Cardiac septum (tissue), 1 donor: ENCODE results near the gene MITF. TPM values are rescaled to one million over a fixed set of nuclear protein-coding genes. Genes with fewer than 3 reads are reported as not detected.

Experiments used
- DNase-seq: peaks from one replicate; pipeline ENCODE4 v3.0.0-alpha.2; 2020; ENCODE audit warnings: low spot score
- intact Hi-C: fragments of 100-400 bp; cut with DNase I; formaldehyde crosslinking; loops from one replicate; pipeline ENCODE4 v1.14.0; 2022
- total RNA-seq: library from RNA; stranded (reverse); fragmentation: NEBNext Ultra II Directional; extraction: Animal tissue kit (Norgen Biotek cat#: 25700); gene quantifications from one replicate; pipeline ENCODE4 v1.2.1, GENCODE V29; 2021
- donor health status: DM: no; HTN: no; CAD: no.

The MITF gene
- total RNA-seq, 1 donor from 2014 or later: 97.6 TPM

DNA sequence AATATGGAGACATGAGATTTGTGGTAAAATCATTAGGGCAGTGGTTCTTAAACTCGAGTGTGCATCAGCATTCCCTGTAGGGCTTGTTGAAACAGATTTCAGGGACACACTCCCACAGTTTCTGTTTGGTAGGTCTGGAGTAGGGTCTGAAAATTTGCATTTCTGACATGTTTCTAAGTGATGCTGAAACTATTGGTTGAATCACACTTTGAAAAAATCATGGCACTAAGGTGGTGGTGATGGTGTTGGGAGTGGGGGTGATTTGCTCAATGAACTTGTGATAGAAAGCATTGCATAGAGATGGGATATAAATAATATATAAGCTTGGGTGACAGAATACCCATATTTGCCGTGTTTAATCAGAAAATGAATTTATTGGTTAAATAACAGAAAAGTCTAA is 11.3 kb downstream of the MITF start:
- intact Hi-C loops: no loop called here
- no peak for DNase-seq

DNA sequence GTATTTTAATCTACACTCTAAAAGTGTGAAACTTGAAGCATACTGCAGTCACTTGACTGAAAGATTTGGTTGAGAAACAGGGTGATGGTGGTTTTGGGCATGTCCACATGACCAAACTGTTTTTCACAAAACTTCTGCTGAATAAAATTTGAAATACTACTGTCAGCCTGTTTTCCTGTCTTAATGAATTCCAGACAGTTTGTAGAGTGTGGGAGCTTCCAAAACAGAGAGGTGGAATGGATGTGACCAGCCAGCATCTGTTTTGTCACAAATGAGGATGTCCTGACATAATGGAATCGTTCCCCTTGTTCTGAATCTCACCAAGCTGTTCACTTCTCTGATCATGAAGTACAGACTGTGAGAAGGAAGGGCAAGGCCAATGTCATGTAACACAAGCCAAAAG is 11.8 kb downstream of the MITF start:
- DNase-seq: no peak
- intact Hi-C loops: no loop called here

DNA sequence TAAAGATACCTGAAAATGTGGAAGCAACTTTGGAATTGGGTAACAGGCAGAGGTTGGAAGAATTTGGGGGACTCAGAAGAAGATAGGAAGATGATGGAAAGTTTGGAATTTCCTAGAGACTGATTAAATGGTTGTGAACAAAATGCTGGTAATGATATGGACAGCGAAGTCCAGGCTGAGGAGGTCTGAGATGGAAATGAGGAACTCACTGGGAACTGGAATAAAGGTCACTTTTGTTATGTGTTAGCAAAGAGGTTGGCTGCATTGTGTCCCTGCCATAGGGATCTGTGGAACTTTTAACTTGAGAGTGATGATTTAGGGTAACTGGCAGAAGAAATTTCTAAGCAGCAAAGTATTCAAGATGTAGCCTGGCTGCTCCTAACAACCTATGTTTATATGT is 13.0 kb downstream of the MITF start:
- intact Hi-C loops: no loop called here
- DNase-seq: no peak

GRCh38 chr3:69753179-69753775 is 14.0 kb downstream of the MITF start:
- no peak for DNase-seq
- intact Hi-C loops: no loop called here

DNA sequence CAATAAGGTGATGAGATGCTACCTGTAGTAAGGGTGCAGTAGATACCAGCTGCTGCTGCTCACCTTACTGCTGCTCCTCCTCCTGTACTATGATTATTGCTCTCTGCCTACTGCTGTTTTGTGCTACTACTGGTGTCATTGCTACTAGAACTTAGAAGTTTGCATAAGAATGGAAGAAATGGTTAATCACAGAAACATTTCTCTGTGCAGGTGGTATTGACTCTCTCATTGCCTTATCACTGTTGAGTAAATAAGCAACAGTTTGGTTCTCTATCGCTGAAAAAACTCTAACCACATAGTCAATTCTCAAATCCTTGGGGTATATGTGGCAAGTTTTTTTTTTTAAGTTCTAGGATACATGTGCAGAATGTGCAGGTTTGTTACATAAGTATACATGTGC is 16.5 kb downstream of the MITF start:
- intact Hi-C loops: no loop called here
- no peak for DNase-seq

- intact Hi-C loops: no loop called here
- no peak for DNase-seq
Measured at GRCh38 chr3:69761896-69762767, 22.9 kb downstream of the MITF start.

DNA sequence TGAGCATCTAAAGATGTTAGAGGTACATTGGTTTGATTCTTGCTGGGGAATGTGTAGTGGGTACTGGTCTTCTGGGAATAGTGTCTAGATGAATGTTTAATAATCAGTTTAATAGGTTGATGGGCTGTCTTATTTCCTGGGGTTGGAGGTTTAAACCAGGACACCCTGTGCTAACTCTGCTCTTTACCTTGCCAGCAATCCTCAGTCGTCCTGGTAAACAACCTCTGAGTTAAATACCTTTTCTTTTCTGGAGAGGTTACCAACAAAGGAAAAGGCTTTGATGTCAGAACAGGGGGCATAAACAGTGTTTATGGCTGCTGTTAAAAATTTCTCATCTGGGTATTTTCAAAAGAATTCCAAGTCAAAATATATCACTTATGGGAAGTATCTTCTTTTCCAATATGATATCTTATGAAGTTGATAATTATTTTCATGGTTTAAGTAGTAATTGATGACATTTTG is 23.5 kb downstream of the MITF start:
- intact Hi-C loops: no loop called here
- no peak for DNase-seq

- intact Hi-C loops: no loop called here
- DNase-seq: no peak
Measured at GRCh38 chr3:69763458-69763857, 24.2 kb downstream of the MITF start.

- intact Hi-C loops: no loop called here
- no peak for DNase-seq
Measured at GRCh38 chr3:69764121-69764741, 25.0 kb downstream of the MITF start.

DNA sequence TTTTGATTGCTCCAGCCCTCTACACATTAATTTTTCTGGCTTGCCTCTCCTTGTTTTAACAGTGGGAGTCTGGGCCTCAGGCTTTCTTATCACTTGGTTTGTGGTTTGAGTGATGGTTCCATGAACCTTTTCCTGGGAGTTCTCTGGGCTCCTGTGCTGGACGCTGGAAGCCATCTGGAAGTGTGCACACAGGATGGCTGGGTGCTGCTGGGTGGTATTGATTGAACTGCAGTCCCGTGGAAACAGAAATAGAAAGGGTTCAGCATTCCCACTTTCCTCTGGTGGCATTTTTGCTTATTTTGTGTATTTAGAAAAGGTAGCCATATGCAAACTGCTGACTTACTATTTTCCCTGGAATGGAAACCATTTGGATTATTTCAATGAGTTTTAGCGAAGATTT is 25.6 kb downstream of the MITF start:
- intact Hi-C loops: no loop called here

GRCh38 chr3:69766638-69767037 is 27.4 kb downstream of the MITF start:
- intact Hi-C loops: no loop called here
- DNase-seq: no peak

More for the DNA sequence above, 25.6 kb downstream of the MITF start:
- no peak for DNase-seq

- DNase-seq: peak; percentile 85
- intact Hi-C loops: no loop called here
Measured at GRCh38 chr3:69767571-69767970, 28.3 kb downstream of the MITF start.

DNA sequence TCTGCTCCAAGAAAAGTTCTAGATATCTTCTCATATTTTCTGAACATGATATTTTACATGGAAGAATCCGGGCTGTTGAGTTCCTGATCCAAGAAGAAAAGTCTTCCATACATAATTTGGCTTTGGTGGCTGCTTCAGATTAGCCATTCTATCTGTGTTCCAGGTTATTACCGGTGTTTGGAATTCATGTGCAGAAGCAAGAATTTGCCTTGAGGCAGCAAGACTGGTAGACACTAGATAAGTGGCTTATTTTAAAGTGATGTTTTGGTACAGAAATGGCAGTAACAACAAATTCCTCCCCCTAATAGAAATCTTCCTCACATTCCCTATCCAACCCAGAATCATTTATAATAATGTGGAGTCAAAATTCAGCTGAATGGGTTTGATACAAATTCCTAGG is 29.2 kb downstream of the MITF start:
- DNase-seq: no peak
- intact Hi-C loops: no loop called here

DNA sequence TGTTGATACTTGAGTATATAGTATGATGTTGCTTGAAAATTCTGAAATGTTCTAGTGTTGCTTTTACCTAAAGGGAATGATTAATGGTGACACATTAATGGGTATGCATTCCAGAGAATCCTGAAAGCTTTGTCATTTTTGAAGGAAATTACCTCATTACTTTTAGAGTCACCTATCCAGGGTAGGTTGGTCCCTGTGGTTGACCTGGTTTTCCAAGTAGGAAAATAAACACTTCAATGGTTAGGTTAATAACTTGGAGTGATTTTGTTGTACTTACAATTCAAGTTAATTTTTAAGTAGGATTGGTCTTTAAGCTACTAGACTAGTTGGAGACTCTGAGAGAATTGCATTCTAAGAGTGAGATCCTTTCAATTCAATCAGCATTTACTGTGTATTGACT is 31.0 kb downstream of the MITF start:
- intact Hi-C loops: no loop called here
- no peak for DNase-seq

DNA sequence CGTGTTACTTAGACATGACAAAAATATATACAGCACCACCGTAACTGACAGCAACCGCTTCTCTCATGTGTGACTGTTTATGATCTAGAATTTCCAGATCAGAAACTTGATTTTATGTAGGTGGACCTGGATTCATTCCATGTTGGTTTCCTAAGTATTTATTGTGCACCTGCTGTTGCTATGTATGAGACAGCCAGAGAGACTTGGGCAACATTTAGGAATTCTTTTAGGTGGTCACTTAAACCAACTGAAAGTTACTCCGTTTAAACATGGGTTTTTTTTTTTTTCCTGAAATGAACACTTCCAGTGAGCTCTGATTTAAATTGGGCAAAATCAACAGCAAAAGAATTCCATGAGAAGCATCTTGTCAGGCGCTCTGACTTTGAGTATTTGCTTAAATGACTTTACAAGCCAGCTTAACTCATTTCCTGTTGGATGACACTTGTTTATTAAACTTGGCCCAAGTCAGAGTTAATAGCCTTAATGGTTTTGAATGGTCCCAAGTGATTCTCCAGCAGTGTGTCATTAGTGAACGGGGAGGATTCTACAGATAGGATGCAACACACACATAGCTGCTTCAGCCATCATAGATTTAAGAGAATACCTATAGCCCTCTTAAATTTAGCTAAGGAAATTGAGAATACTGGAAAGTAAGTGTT is 31.8 kb downstream of the MITF start:
- intact Hi-C loops: no loop called here

GRCh38 chr3:69772152-69772867 is 33.0 kb downstream of the MITF start:
- intact Hi-C loops: no loop called here
- no peak for DNase-seq

More for the DNA sequence above, 31.8 kb downstream of the MITF start:
- no peak for DNase-seq

- intact Hi-C loops: no loop called here
- no peak for DNase-seq
Measured at GRCh38 chr3:69774029-69774428, 34.8 kb downstream of the MITF start.

DNA sequence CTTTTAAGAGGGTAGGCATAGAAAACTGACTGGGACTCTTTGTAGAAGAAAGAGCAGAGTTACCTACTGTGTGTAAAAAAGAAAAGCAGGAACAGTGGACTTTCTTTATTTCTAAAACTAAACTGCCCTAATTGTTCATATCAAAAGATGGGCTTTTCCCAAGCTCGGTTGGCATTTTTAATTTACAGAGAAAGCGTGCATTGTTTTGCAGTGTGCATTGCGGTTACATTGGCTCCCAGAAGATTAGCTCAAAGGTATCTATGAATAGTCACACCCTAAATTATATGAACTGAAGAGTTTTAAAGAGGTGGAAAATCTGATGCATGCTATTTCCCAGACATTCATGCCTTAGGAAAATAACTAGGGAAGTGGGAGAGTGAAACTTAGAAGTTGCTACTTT is 36.5 kb downstream of the MITF start:
- intact Hi-C loops: no loop called here
- no peak for DNase-seq

DNA sequence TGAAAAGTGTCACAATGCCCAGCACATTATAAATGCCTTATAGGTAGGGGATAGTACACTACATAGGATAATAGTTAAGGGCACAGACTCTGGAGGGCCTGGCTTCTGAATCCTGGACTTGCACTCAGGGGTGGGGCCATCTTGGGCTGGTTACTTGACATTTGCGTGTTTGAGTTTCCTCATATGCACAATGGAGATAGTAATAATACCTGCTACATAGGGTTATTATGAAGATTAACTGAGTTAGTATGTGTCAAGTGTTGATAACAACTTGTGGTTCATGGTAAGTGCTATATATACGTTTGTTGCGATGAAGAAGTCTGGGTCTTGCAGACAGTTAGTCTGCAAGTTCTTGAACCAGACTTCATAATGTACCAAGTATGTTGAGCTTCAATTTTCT is 37.0 kb downstream of the MITF start:
- intact Hi-C loops: no loop called here
- DNase-seq: no peak
